SK-N-MC (cell line): ENCODE results near the gene TRPV6.

Source experiments
- EZH2 ChIP-seq: fragments of 200-600 bp; sonication (generic); IDR thresholded peaks from one replicate; pipeline ENCODE4 v1.6.1; 2017; ENCODE audit warnings: antibody characterized with exemption
- FOXP2 ChIP-seq: optimal IDR thresholded peaks from 2 replicates; pipeline ENCODE3; 2011; ENCODE audit warnings: mild to moderate bottlenecking, moderate library complexity; ENCODE audit not compliant: insufficient read depth; ENCODE audit errors: extremely low read length, control extremely low read depth
- POLR2AphosphoS5 ChIP-seq: IDR thresholded peaks from 2 replicates; pipeline ENCODE4 v1.6.1; 2012; ENCODE audit warnings: mild to moderate bottlenecking, low read depth, low read length, borderline replicate concordance

DNA sequence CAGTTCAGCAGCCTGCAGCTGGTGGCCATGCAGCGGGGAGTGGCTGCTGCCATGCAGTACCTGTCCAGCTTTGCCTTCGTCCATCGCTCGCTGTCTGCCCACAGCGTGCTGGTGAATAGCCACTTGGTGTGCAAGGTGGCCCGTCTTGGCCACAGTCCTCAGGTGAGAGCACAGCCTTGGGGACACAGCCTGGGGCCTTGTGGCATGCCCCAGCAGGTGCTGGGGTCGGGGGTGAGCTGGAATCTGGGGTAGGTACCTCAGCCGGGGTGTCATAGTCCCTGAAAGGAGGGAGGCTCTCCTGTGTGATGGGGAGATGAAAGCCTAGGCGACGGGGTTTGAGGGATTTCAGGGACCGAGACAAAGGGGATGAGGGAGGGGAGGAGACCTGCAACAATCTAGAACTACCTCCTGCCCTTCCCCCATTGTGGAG is 16.5 kb downstream of the TRPV6 start:
- TF ChIP-seq FOXP2 (no peak), POLR2AphosphoS5 (no peak), EZH2 (no peak)
